DMS 273 treated with DMSO at 0.1 percent for 48 hours (cell line): ENCODE results near the gene ST8SIA4.

Source experiments
- DNase-seq: peaks from one replicate; lab custom pipeline; 2025; lab: John Stamatoyannopoulos, UW

The ST8SIA4 gene, protein sequence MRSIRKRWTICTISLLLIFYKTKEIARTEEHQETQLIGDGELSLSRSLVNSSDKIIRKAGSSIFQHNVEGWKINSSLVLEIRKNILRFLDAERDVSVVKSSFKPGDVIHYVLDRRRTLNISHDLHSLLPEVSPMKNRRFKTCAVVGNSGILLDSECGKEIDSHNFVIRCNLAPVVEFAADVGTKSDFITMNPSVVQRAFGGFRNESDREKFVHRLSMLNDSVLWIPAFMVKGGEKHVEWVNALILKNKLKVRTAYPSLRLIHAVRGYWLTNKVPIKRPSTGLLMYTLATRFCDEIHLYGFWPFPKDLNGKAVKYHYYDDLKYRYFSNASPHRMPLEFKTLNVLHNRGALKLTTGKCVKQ

DNA sequence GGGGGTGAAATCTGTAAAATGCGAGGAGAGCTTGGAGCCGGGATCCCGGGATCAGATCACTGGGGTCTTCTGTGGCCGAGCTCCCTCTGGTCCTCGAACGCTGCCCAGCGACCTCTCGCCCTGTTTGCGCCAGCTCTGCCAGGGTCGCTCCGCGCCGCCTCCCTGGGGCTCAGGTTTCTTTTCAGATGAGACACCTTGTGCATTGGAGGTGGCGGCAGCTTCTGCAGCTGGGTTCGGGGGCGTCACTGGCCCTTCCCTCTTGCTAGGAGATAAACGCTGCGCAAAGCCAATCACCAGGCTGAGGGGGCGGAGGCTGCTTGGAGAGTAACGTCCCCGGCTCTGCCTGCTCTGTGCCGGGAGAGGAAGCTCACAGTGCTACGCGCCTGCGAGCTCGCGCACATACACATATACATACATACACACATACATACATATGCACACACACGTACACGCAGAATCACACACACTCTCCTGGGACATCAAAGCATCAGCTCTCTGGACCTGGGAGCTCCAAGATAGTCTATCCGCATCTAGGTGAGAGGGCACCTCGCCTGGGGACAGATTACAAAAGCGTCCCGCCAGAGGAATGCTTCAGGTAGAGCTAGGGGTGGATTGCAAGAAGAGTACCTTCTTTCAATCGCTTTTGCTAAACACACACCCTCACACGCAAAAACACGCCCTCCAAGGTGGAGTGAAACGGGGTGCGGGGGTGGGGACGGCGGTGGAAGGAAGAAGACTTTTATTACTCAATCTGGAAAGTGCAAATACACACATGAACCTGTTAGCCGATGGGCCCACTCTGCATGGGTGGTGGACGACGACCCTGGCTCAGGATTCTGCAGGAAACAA is at the start of gene ST8SIA4:
Gene ST8SIA4, minus strand, starts transcription at position 244 of the 849 bp plus-strand sequence. CDS start 327 bp downstream, outside the sequence.
- peak; percentile 8 for DNase-seq

DNA sequence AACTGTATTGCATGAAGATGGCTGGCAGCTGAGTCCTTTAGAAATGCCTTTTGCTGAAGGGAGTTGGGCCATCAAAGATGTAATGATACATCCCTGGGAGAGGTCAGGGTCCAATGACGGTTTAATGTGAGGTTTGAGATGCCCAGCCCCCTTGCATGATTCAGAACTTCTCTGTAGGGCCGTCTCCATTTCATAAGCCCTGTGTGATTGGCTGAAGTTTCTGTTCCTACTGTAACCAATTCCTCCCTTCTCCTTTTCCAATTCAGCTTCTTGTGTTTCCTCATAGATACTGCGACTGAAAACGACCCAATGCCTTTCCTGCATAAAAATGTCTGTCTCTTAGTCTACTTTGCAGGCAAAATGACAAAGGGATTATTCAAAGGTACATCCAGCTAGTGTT is 47.9 kb upstream of the ST8SIA4 start:
- DNase-seq: no peak

DNA sequence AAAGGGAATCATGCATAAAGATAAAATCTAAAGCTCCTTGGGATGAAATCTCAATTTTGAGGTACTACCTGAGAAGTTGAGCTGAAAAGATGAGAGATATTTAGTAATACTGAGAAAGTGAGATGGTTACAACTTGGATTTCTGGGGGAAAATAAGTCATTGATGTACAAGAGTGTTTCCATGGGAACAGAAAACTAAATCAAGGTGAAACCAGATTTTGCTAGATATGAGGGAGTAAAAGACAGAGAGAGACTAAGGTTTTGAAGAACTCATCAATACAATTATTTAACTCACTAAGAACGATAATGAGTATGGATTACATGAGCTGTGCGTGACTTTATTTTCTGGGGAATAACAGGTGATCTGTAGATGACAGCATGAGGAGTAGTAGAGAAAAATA is 10.2 kb upstream of the ST8SIA4 start:
- no peak for DNase-seq

DNA sequence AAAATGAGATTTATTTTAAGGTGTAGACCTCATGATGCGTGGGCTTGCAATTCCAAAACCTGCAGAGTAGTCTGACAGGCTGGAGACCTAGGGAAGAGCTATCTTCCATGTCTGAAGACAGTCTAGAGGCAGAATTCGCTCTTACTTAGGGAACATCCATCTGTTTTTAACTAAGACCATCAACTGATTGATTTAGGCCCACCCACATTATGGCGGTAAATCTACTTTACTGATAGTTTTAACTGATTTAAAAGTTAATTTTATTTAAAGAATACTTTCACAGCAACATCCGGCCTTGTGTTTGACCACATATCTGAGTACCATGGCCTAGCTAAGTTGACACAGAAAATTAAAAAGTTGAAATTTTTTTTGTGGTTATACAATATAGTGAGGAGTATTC is 6.0 kb upstream of the ST8SIA4 start:
- no peak for DNase-seq

DNA sequence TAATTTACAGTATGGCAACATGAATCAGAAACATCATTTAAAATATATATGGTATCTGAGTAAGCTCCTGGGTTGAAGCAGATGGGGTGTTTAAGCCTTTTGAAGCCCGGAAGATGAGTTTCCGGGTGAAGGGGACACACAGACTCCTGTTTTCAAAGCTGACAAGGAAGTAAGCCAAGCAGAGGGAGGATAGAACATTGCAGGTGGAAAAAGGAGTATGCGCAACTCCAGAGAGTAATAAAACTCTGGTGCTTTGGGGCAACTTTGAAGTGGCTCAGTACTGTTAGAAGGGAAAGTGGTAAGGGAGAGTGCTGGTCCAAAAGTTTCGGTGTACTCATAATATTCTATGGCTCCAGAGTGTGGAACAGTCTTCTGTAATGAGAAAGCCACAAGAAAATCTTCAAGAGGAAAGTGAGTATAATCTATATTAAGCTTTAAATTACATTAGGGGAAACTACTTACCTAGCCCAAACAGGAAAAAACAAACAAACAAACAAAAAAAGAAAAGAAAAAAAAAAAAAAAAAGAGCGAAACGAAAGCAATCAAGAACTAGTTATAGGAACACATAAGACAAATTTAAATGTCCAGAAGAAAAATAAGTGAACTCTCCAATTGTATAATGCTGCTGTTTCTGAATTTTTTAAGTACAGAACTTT is 2.3 kb upstream of the ST8SIA4 start:
- DNase-seq: no peak

DNA sequence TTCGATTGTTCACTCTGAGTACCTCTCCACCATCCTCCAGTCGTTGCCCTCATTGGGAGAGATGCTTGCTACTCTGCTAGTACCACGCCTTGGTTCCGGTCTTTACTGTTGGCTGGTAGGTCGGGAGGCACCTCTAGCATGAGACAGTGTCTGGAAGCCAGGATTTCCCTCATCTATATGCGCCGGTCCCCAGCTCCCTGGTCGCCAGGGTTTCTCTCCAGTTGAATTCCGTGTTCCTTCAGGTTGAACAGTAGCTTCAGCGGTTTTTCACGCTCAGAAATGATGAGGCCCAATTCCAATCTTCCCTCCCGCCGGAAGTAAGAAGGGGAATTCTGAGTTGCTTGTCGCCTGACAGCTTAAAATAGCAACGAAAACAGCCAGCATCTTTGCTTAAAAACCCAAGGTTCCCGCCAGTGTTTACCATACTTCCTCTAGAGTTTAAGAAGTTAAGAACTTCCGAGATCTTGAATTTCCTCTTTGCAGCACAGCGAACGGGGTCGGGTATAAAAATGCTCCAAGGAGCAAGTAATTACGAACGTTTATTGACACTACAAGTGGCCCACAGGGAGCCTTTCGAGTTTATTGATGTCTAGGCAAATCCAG is 1.3 kb upstream of the ST8SIA4 start:
- DNase-seq: no peak

DNA sequence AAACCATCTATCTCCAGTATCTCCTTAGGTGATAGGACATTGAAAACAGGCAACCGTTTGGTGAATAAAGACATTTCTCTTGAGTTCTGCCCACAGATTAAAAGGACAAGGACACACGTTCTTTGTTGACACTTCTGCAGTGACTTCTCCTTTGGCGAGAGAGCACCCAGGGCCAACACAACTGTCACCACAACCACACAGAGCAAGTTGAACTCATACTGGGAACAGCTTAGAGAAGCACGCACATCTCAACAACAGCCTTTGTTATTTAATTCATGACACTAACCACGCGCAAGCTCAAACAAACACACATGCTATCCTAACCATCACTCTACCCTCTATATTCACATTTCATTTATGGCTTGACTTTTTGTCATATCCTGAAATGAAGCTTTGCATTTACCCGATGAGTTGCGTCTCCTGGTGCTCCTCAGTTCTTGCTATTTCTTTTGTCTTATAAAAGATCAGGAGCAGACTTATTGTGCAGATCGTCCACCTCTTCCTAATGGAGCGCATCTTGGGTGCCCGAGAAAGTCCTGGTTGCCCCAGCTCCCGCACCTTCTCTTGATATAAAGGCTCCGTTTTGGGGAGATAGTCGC is 543 bp downstream of the ST8SIA4 start:
- DNase-seq: no peak

DNA sequence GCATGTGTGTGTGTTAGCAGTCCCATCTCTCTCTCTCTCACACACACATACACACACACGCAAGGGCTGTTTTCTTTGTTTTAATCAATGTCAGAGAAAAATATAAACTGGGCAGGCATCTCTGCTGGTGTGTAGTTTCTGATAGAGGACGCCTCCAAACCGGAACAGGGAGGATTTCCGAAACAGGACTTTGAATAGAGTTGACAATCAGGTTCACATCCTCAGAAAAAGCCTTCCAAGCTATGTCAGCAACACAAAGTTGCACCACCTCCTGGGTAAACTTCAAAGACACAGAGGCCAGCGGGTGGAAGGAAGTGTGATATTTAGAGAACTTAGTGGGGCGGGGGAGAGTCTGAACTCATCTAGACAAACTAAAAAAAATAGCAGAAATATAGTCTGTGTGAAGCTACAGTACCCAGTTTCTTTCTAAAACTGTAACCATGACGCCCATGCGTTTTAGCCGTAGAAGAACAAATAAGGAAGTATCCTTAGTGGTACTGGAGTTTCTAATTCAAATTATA is 1.2 kb downstream of the ST8SIA4 start:
- no peak for DNase-seq

DNA sequence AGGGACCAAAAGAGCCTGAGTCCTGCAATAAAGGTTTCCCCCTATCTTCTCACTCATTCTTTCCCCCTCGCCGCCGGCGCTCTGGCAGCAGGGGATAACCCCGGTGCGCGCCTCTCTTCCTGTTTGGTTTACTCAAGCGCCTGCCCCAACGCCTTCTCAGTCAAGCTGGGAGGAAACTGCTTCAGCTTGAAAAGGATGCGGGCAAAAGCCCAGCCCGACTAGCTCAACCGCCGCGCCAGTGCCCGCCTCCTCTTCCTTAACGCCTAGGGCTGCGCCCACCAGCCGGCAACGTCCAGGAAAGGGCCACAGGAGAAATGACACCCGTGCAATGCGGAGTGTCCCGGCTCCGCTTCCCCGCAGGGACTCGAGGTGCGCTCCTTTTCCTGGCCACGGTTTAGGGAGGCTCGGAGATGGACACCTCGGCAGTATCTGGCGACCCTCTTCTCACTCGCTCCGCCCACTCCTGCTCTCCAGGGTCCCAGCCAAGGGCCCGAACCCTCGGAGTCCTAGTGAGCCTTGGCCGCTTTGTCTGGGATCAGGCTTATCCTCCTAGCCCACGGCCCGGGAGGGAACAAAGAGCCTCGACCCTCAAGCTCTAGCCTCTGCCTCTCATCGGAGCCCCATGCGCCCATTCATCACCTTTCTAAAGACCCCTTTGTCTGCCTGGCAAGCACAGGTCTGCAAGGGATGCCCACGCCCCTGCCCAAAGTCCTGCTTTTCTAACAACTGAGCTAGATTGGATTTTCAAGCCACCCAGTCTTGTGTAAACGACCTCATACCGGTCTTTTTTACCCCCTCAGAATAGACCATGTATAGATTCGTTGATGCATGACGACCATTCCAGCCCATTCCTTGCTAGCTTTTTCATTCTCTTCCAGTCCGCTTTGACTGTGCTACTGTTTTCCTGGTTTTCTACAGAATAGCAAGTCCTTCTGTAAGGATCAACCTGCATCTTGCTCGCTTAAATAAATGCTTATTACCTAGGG is 2.0 kb downstream of the ST8SIA4 start:
- no peak for DNase-seq

DNA sequence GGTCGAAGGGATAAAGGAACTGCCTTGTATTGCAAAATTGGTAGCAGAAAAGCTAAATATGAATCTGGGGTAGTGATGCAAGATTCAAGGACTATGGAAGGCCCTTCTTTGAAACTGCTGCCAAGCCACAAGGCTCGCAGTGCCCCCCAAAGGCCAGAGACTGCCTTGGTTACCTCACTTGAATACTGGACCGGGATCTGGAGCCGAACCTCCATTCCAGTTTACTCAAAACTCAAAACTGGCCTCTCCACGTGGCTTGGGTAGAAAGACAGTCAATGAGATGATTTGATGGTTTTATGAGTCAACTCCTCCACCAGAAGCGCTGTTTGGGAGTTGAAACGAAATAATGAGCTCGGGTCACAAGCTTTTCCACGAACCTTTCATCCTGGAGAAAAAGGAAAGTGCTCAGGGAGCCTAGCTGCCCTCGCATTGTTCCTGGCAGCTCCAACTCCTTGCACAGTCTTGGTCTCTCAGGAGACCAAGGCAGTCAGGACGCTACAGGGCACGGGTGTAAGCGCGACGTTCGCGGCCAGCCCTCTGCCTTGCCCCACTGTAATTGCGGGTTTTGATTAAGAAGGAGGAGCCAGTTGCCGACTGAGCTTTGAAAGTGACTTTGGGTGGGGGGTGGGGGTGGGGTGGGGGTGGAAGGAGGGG is 2.8 kb downstream of the ST8SIA4 start:
- no peak for DNase-seq

DNA sequence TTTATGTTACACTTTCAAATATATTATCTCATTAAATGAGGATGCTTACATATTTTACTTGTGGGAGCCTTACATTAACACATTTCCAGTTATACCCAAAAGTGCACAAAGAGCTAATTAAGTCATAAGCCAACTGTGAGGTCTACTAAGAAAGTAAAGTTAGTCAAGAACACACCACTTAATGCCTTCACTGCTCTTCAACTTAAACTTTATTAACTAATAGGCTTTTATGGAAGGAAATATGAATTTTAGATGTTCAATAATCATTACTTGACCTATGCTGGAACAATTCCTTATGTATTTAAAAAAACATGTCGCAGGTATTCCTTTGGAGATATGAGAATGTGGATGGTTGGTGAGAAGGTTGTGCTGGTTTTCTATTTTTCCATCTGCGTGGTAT is 3.4 kb downstream of the ST8SIA4 start:
- DNase-seq: no peak

DNA sequence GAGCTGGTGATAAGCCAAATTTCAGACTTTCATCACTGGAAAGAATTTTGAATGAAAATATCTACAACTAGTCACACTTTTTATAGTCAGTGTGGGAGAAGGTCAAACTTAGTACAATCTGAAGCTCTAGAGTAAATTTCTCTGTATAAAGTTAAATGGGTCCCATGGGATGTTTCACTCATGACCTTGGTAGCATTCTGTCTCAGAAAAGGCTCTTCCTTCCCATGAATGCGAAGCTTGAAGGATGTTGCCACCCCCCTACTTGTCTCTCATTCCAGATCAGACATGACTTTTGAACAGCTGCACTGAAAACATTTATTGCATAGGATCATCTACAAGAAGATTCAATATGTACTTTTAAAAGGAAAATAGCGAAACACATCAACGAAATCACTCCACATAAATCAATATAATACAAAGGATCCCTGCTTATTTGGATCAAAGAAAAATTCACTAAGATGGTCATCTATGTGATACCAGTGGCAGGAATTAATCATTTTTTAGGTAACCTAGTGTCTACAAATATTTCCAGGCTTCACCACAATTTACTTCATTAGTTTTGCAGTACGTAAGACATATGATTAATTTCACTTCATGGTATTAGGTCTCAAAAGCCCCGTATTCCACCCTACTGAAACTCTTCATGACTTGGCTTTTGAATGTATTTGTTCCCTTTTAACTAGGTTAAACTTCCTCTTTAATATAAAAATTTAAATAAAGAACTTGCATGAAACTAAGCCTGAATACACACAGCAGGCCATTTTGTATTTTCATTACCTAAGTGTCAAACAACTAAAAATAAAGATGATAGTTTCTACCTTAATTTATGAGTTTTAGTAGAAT is 4.4 kb downstream of the ST8SIA4 start:
- DNase-seq: no peak

DNA sequence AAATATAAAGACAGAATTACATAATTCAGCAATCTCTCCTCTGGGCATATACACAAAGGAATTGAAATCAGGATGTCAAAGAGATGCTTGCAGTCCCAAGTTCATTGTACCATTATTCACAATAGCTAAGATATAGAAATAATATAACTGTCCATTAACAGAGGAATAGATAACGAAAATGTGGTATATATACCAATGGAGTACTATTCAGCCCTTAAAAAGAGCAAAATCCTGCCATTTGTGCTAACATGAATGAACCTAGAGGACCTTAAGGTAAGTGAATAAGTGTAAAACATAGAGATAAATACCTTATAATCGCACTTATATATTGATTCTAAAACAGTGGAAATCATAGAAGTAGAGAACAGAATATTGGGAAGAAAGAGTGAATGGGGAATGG is 7.0 kb downstream of the ST8SIA4 start:
- DNase-seq: no peak

DNA sequence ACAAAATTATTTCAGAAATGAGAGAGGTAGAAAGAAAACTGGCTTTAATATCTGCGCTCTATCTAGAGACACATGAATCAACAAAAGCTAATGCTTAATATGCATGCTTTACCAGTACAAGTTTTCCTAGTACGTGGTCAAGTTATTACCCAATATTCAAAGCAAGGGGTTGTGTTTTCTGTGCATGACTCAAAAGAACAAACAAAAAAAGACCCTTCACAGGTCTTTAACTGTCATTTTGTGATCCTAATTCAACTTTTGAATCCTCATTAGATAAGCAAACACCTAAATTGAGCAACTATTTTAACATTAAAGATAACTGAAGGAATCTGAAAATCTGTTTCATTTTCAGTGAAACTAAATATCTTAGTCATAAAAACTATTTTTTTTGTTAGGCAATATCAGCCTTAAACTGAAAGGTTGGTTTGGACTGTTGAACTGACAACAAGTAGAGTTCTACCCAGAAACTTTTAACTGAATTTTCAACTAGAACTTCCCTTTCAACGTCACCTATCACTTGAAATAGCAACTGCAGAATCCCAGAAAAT is 12.5 kb downstream of the ST8SIA4 start:
- DNase-seq: no peak

DNA sequence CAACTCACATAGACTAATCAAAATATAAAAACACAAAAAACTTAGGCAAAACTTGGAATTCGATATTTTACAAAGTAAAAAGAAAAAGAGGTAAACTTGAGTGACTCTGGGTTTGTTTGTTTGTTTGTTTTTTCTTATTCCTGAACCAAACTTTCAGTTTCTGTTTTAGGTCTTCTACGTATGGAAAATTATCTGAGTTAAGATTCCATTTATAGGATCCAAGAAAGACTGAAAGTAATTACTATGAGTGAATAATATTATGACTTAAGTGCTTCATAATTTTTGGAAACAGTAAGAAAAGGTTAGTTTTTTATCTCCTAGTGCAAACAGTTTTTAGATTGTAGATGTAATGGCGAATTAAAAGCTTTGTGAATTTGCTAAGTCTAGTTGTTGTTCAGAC is 13.2 kb downstream of the ST8SIA4 start:
- DNase-seq: no peak

DNA sequence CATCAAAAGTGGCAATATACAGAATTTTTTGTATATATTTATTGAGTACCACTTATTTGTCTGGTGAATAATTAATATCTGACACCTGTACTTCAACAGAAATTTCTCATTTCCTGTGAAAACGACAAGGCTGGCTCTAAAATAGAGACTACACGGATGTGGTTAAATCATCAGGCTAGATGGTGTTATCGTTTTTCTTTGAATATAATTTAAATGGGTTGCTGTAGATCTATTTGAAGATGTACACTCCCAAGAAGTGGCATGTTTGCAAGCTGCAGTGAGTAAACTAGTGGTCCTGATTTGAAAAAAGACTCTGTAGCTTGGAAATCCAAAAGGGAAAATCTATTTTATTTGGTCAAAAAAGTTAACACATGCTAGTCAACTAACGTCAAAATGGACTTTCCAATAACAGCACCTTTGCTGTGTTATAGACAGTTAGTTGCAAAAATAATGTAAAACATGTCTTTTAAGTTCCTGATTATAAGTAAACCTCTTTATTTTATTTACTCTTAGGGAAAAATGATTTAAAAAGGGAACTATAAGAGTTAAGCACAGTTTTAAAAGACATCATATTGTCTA is 13.8 kb downstream of the ST8SIA4 start:
- no peak for DNase-seq

DNA sequence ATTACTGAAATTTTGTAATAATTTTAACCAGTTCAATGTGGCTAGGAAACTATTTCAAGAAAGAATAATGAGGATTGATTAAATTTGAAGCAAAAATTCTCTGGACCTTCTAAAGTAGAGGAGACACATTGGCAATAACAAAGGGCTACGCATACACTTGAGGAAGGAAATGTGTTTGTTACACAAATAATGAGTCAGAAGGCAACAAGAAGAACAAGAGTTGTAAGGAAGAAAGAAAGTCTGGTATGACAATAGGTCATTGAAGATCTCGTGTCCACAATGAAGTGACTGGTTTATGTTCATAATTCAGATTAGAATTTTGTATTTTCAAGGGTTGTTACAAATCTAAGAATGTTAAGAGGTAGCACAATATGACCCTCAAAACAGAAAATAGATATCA is 25.8 kb downstream of the ST8SIA4 start:
- DNase-seq: no peak
